Activated naive CD4-positive, alpha-beta T cell (primary cell): Measurements from ENCODE around the gene DDIAS.
"Not testable (repeated sequence)": the region's sequence is repeated elsewhere in the genome, so short reads cannot be mapped to it uniquely, and the experiment has no call there.

ENCODE experiments used
- DNase-seq, 4 experiments: peaks; one replicate each; lab custom pipeline; 2025; lab: John Stamatoyannopoulos, UW

Gene DDIAS

GRCh38 chr11:82890936-82891335 lies 10.6 kb upstream of the DDIAS start:
- no peak for DNase-seq

- DNase-seq, result no peak
Measured at GRCh38 chr11:82892611-82893169, 8.8 kb upstream of the DDIAS start.

- DNase-seq, result no peak
Measured at GRCh38 chr11:82895437-82896091, 6.0 kb upstream of the DDIAS start.

- no peak for DNase-seq
Measured at GRCh38 chr11:82896183-82896582, 5.4 kb upstream of the DDIAS start.

GRCh38 chr11:82898241-82898640 lies 3.3 kb upstream of the DDIAS start:
- DNase-seq, result no peak

DNA sequence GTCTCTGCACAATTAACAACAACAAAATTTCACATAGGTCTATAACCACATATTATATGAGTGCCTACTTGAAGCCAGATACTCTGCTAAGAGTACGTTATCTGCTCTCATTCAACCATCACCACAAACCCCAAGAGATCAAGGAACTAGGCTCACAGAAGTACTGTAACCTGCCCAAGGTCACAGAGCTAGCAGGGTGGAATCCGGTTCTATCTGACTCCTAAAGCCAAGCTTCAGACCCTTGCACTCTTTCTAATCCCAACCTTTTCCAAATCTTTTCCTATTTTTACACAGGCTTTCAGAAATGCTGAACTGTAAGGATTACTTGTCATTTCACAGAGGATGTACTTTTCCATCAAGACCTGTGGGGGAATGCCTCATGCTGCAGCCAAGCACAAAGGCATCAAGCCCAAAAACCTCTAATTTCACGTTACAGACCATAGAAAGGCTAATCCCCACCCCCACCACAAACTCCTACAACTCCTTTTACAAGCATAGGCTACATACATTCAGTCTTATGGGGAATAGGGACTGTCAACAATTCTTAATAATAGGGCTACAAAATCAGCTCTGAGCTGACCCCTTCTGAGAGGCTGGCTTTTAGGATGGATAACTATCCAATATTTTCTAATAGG lies 2.2 kb upstream of the DDIAS start:
- DNase-seq, result no peak

GRCh38 chr11:82899957-82900276 lies 1.6 kb upstream of the DDIAS start:
- no peak for DNase-seq

DNA sequence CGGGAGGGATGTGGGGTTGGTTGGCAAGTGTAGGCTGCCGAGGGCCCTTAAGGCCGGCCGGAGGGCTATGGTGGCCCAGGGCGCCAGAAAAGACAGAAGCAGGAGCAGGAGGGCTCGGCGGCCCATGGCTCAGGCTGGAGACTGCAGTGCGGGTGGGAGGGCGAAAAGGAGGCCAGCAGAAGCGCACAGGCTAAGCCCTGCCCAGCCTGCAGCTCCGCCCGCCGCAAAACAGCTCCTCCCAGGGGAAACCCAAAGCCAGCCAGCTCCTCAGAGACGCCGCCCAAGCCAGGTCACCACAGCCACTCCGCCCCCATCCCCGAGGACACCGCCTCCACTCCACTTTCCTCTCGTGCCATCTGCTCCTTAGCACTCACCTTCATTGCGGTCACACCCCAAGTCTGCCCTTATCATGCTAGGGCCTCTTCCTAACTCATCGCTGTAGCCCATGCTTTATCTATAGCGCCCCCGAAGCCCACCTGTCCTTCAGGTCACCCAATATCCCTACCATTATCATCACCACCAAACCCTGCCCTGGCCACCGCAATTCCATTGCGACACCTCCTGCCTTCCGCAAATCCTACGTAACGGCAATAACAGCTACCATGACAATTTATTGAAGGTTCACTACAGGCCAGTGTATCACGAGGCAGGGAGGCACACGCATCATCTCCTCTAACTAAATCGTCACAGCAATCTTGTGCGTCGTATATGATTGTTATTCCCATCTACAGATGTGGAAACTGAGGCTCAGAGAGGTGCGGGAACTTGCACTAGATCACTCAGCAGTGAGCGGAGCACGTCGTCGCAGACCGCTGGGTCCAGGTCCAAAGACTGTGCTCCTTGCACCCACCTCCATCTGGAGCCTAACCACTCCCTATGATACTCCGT lies 1.0 kb upstream of the DDIAS start, which contains the start of gene PRCP:
Gene PRCP, minus strand, starts transcription at position 154 of the 888 bp plus-strand sequence. Its CDS starts 28 bp downstream, at position 126.
- peak; percentile 61 to 85 (median 76) for DNase-seq

- DNase-seq, result no peak
Measured at GRCh38 chr11:82901922-82902485, 468 bp downstream of the DDIAS start.

GRCh38 chr11:82902880-82903279 lies 1.3 kb downstream of the DDIAS start:
- DNase-seq, result no peak

GRCh38 chr11:82903843-82904586 lies 2.5 kb downstream of the DDIAS start:
- DNase-seq, result no peak

DNA sequence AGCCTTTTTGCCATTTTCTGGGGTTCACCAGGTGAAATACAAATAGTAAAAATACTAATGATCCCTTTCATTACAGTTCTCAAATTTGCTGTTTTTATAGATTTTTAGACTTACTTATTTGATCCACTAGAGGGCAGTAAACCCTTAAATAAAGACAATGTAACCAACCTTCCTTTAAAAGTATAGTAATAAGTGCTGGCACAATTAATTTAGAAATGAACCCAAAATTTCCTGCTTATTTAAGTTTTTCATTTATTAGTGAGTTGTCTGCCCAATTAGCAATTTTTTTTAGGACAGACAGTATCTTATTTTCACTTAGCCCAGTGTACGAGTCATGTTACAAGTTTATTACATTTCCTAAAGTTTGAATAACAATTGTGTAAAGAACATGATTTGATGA lies 4.7 kb downstream of the DDIAS start:
- DNase-seq, result no peak

DNA sequence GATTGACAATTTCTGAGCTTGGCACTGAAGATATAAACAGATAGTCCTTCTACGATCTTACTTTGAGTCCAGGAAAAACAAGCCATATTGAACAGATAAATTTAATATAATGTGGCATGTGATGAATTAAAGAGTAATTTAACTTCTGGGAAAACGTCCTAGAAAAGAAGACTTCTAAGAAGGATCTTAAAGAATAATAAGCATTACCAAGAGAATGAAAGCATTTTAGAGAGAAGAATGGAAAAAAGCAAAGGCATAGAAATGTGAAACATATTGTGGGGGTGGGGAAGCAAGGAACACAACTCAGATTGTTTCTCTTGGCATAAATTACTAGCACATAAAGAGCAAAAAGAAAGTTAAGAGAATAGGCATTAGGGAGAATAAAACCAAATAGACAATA lies 5.4 kb downstream of the DDIAS start:
- no peak for DNase-seq

GRCh38 chr11:82907371-82907770 lies 5.8 kb downstream of the DDIAS start:
- no peak for DNase-seq

DNA sequence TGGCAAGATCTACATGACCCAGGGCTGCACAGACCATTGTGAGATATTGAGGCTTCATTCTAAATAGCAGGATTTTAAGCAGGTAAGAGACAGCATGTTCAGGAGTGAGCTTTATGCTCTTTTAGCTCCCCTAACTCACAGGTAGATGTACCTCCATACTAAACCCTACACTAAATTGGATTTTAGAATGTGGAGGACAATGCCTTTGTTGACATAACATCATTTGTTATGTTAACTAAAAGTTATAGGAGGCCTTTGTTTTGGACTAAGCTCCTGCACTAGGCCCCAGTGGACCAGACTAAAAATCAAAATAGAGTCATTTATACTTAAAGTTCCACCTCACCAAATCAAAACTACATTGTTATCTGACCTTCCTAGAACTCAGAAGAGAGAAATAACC lies 6.8 kb downstream of the DDIAS start:
- no peak for DNase-seq

DNA sequence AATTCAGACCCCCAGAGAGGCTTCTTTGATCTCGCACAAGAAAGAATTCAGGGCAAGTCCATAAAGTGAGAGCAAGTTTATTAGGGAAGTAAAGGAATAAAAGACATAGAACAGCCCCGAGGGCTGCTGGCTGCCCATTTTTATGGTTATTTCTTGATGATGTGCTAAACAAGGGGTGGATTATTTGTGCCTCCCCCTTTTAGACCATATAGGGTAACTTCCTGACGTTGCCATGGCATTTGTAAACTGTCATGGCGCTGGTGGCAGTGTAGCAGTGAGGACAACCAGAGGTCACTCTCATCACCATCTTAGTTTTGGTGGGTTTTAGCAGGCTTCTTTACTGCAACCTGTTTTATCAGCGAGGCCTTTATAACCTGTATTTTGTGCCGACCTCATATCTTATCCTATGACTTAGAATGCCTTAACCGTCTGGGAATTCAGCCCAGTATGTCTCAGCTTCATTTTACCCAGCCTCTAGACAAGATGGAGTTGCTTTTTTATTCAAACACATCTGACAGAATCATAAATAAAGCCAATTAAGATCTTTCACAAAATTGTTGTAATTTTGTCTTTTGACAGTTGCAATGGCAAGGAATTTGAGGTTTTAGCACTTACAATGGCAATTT lies 7.6 kb downstream of the DDIAS start:
- no peak for DNase-seq

GRCh38 chr11:82919786-82920185 lies 18.2 kb downstream of the DDIAS start:
- DNase-seq, result not testable (repeated sequence)

GRCh38 chr11:82920227-82920626 lies 18.7 kb downstream of the DDIAS start:
- not testable (repeated sequence) for DNase-seq

DNA sequence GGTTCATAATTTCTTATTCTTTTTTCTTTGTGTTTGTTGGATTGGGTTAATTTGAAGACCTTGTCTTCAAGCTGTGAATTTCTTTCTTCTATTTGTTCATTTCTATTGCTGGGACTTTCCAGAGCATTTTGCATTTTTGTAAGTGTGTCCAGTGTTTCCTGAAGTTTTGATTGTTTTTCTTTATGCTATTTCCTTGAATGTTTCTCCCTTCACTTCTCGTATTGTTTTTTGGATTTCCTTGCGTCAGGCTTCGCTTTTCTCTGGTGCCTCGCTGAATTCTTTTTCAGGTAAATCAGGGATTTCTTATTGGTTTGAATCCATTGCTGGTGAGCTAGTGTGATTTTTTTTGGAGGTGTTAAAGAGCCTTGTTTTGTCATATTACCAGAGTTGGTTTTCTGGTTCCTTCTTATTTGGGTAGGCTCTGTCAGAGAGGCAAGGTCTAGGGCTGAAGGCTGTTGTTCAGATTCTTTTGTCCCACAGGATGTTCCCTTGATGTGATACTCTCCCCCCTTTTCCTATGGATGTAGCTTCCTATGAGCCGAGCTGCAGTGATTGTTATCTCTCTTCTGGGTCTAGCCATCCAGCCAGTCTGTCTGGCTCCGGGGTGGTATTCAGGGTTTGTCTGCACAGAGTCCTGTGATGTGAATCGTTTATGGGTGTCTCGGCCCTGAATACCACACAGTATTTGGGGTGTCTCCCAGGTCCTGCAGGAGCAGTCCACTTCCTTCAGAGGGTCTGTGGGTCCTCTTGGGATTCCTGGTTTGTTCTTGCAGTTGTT lies 21.0 kb downstream of the DDIAS start:
- not testable (repeated sequence) for DNase-seq

DNA sequence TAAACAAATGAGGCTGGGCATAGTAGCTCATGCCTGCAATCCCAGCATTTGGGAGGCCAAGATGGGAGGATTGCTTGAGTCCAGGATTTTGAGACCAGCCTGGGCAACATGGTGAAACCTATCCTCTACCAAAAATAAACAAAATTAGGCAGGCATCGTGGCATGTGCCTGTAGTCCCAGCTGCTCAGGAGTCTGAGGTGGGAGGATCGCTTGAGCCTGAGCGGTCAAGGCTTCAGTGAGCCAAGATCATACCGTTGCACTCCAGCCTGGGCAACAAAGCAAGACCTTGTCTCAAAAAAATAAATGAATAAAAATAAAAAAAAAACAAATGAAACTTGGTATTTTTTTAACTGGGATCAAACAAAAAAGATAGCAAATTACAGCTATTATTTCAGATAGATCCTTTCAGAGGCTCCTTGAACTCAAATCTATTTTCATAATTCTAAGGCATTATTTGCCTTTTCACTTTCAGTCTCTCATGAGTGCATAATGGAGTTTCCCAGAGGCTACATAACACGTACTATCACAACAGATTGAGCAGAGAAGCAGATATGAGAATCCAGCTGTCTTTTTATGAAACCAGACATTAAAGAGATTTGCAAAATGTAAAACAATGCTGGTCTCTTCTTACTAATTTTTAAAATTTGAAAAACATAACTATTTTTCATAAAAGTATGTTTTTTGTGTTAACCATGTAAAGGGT lies 23.1 kb downstream of the DDIAS start:
- DNase-seq, result no peak
